ENCODE measurements around the gene ZFYVE16.
"Not testable (repeated sequence)": the region's sequence is repeated elsewhere in the genome, so short reads cannot be mapped to it uniquely, and the experiment has no call there.

The ZFYVE16 gene

GRCh38 chr5:80411589-80412219, 3.8 kb downstream of the ZFYVE16 start:
- no peak for DNase-seq

- DNase-seq, result peak; percentile 56 to 66
Measured at GRCh38 chr5:80414113-80414512, 6.2 kb downstream of the ZFYVE16 start.

- DNase-seq, result no peak
Measured at GRCh38 chr5:80417973-80418372, 10.1 kb downstream of the ZFYVE16 start.

GRCh38 chr5:80424365-80424764, 16.5 kb downstream of the ZFYVE16 start:
- DNase-seq, result peak in 1 of 2 experiments; percentile 15

- no peak for DNase-seq
Measured at GRCh38 chr5:80435476-80435875, 27.6 kb downstream of the ZFYVE16 start.

GRCh38 chr5:80437326-80437725, 29.5 kb downstream of the ZFYVE16 start:
- peak; percentile 67 to 80 for DNase-seq

GRCh38 chr5:80438739-80439138, 30.9 kb downstream of the ZFYVE16 start:
- no peak for DNase-seq

GRCh38 chr5:80439213-80439612, 31.3 kb downstream of the ZFYVE16 start:
- DNase-seq, result no peak

GRCh38 chr5:80442742-80443141, 34.9 kb downstream of the ZFYVE16 start:
- no peak for DNase-seq

GRCh38 chr5:80453366-80453765, 45.5 kb downstream of the ZFYVE16 start:
- DNase-seq, result no peak

- DNase-seq, result no peak
Measured at GRCh38 chr5:80463269-80463668, 55.4 kb downstream of the ZFYVE16 start.

GRCh38 chr5:80466669-80467485, 59.0 kb downstream of the ZFYVE16 start:
- peak; percentile 64 to 66 for DNase-seq

GRCh38 chr5:80468131-80468530, 60.3 kb downstream of the ZFYVE16 start:
- DNase-seq, result no peak

- DNase-seq, result not testable (repeated sequence)
Measured at GRCh38 chr5:80470631-80471030, 62.8 kb downstream of the ZFYVE16 start.

- no peak for DNase-seq
Measured at GRCh38 chr5:80474929-80475328, 67.1 kb downstream of the ZFYVE16 start.

GRCh38 chr5:80479713-80480112, 71.8 kb downstream of the ZFYVE16 start:
- no peak for DNase-seq

- DNase-seq, result no peak
Measured at GRCh38 chr5:80480354-80480753, 72.5 kb downstream of the ZFYVE16 start.

- DNase-seq, result peak; percentile 69 to 77
Measured at GRCh38 chr5:80481019-80481893, 73.4 kb downstream of the ZFYVE16 start.

GRCh38 chr5:80482578-80482977, 74.7 kb downstream of the ZFYVE16 start:
- DNase-seq, result no peak

GRCh38 chr5:80483636-80484232, 75.9 kb downstream of the ZFYVE16 start:
- no peak for DNase-seq

GRCh38 chr5:80487444-80487828, 79.6 kb downstream of the ZFYVE16 start:
- DNase-seq, result no peak

- DNase-seq, result peak; percentile 79 to 84
Measured at GRCh38 chr5:80487829-80488721, 80.2 kb downstream of the ZFYVE16 start, which contains the start of gene FAM151B. TSS of gene FAM151B (plus strand) at chr5:80488100. CDS start at chr5:80488124, 24 bp downstream.
